HepG2 (cell line): Measurements from ENCODE around the gene CLDN19. TPM values are rescaled to one million over a fixed set of nuclear protein-coding genes. Genes with fewer than 3 reads are reported as not detected.

Source experiments
- ATAC-seq: fragments of 200-7000 bp; cut with Tn5 transposase; 3 replicates; pipeline ENCODE4 v1.9.1; 2020; ENCODE audit warnings: mild to moderate bottlenecking, moderate library complexity
- BruUV-seq: library from RNA; stranded (reverse); fragments of 400-500 nt; replicated peaks from 2 replicates; lab custom pipeline; 2021; lab: Mats Ljungman, UMichigan
- CTCF ChIA-PET: fragments of 300-600 bp; formaldehyde crosslinking; extraction: SDS; loops from one replicate; lab custom pipeline; 2021; ENCODE audit warnings: low total read pairs, inconsistent platforms, low intra/inter-chr PET ratio; lab: Yijun Ruan, JAX
- POLR2A ChIA-PET: fragments of 350-600 bp; sonication (Branson Sonifier 250); formaldehyde crosslinking; loops from one replicate; lab custom pipeline; 2020; ENCODE audit warnings: antibody characterized with exemption, inconsistent platforms; lab: Yijun Ruan, JAX
- DNase-seq: peaks from one replicate; pipeline ENCODE4 v3.0.0-alpha.2; 2015; ENCODE audit warnings: low spot score
- FAIRE-seq: peaks from 3 replicates; lab custom pipeline; 2011; peaks lifted over from hg19 to GRCh38; lab: Jason Lieb, UNC
- H2AFZ ChIP-seq: one replicate; pipeline ENCODE4 v1.6.1; 2011; ENCODE audit warnings: low read length, inconsistent platforms
- H3K27ac ChIP-seq: fragments of 300-600 bp; 3 replicates; pipeline ENCODE4 v1.8.0; 2011; ENCODE audit warnings: mixed run types, mild to moderate bottlenecking, mixed read lengths, low read length, inconsistent platforms; ENCODE audit not compliant: insufficient read depth; ENCODE audit errors: extremely low read length
- H3K27me3 ChIP-seq, 2 experiments: fragments of 200-600 bp in 1 of 2; 2 replicates in 1 of 2; 3 replicates in 1 of 2; pipeline versions ENCODE4 v1.6.0 to v1.8.0; 2011; ENCODE audit warnings: low read length in 2 of 2, mild to moderate bottlenecking in 2 of 2, moderate library complexity in 2 of 2, inconsistent platforms in 1 of 2; ENCODE audit not compliant: insufficient read depth in 2 of 2, control insufficient read depth in 1 of 2
- H3K36me3 ChIP-seq, 2 experiments: fragments of 200-600 bp in 1 of 2; replicated peaks in 1 of 2; 2 replicates in 1 of 2; 3 replicates in 1 of 2; pipeline versions ENCODE4 v1.5.1 to v1.8.0; 2011; ENCODE audit warnings: low read length in 2 of 2, inconsistent platforms in 1 of 2; ENCODE audit not compliant: insufficient read depth in 2 of 2, control insufficient read depth in 1 of 2
- H3K4me1 ChIP-seq: 2 replicates; pipeline ENCODE4 v1.5.1; 2012; ENCODE audit warnings: low read length, inconsistent platforms; ENCODE audit not compliant: insufficient read depth
- H3K4me2 ChIP-seq: 2 replicates; pipeline ENCODE4 v1.6.0; 2011; ENCODE audit warnings: low read depth, low read length, inconsistent platforms
- H3K4me3 ChIP-seq, 3 experiments: fragments of 200-600 bp in 1 of 3; sonication (generic), shearing (Covaris generic) in 1 of 3; replicated peaks in 1 of 3; 2 replicates each; pipeline ENCODE4 v1.5.1; 2011 to 2016; ENCODE audit warnings: low read length in 3 of 3, inconsistent platforms in 2 of 3, low read depth in 2 of 3, mild to moderate bottlenecking in 2 of 3, control low read depth in 1 of 3, mixed read lengths in 1 of 3; ENCODE audit not compliant: insufficient read depth in 1 of 3
- H3K79me2 ChIP-seq: one replicate; pipeline ENCODE4 v1.6.1; 2011; ENCODE audit warnings: low read length, inconsistent platforms; ENCODE audit not compliant: insufficient read depth
- H3K9ac ChIP-seq: 2 replicates; pipeline ENCODE4 v1.6.0; 2011; ENCODE audit warnings: mild to moderate bottlenecking, low read depth, low read length, inconsistent platforms; ENCODE audit not compliant: insufficient read depth
- H3K9me3 ChIP-seq: 2 replicates; pipeline ENCODE4 v1.5.1; 2012; ENCODE audit warnings: mild to moderate bottlenecking, low read length
- H4K20me1 ChIP-seq: 2 replicates; pipeline ENCODE4 v1.6.0; 2011; ENCODE audit warnings: inconsistent platforms, mild to moderate bottlenecking, low read length, moderate library complexity; ENCODE audit not compliant: insufficient read depth
- ARNTL ChIP-seq: sonication (generic); formaldehyde crosslinking; IDR thresholded peaks from 2 replicates; pipeline ENCODE4 v1.4.0; 2020; ENCODE audit warnings: mild to moderate bottlenecking, missing genetic modification reagents
- ATF5 ChIP-seq: sonication (generic); formaldehyde crosslinking; IDR thresholded peaks from 2 replicates; pipeline ENCODE4 v1.4.0; 2020; ENCODE audit warnings: mild to moderate bottlenecking, low read depth, missing genetic modification reagents
- ATM ChIP-seq: fragments of 450-650 bp; IDR thresholded peaks from 2 replicates; pipeline ENCODE4 v1.7.1; 2017; ENCODE audit warnings: mild to moderate bottlenecking, borderline replicate concordance
- E2F5 ChIP-seq: sonication (generic); formaldehyde crosslinking; conservative IDR thresholded peaks from 2 replicates; pipeline ENCODE4 v1.4.0; 2020; ENCODE audit warnings: missing genetic modification reagents
- ELF1 ChIP-seq: sonication (generic); formaldehyde crosslinking; IDR thresholded peaks from 2 replicates; pipeline ENCODE4 v1.4.0; 2020; ENCODE audit warnings: missing genetic modification reagents
- FLYWCH1 ChIP-seq: sonication (generic); formaldehyde crosslinking; IDR thresholded peaks from 2 replicates; pipeline ENCODE4 v1.8.1; 2023; ENCODE audit warnings: mild to moderate bottlenecking, missing genetic modification reagents
- FOXK1 ChIP-seq: sonication (generic); formaldehyde crosslinking; IDR thresholded peaks from 2 replicates; pipeline ENCODE4 v1.4.0; 2020; ENCODE audit warnings: low read depth, missing genetic modification reagents, borderline replicate concordance
- FOXM1 ChIP-seq: sonication (generic); formaldehyde crosslinking; IDR thresholded peaks from 2 replicates; pipeline ENCODE4 v1.5.0; 2020; ENCODE audit warnings: missing genetic modification reagents
- GZF1 ChIP-seq: sonication (generic); formaldehyde crosslinking; IDR thresholded peaks from 2 replicates; pipeline ENCODE4 v1.5.1; 2020; ENCODE audit warnings: mild to moderate bottlenecking, missing genetic modification reagents
- MAFF ChIP-seq: IDR thresholded peaks from 2 replicates; pipeline ENCODE4 v1.6.1; 2011; ENCODE audit warnings: low read depth, low read length, improper control_type of control experiment
- MAFK ChIP-seq, 2 experiments: IDR thresholded peaks in 1 of 2; conservative IDR thresholded peaks in 1 of 2; 2 replicates each; pipeline ENCODE4 v1.6.1; 2011; ENCODE audit warnings: improper control_type of control experiment in 2 of 2, low read length in 2 of 2
- RBM22 ChIP-seq: fragments of 200-400 bp; formaldehyde crosslinking; optimal IDR thresholded peaks from 2 replicates; pipeline ENCODE3; 2017; ENCODE audit warnings: mild to moderate bottlenecking, low read length, moderate library complexity
- SMARCC2 ChIP-seq: fragments of 450-650 bp; IDR thresholded peaks from 2 replicates; pipeline ENCODE4 v1.6.1; 2017; ENCODE audit warnings: antibody characterized with exemption, mild to moderate bottlenecking
- ZBTB3 ChIP-seq: sonication (generic); formaldehyde crosslinking; IDR thresholded peaks from 2 replicates; pipeline ENCODE4 v1.4.0; 2020; ENCODE audit warnings: low read depth, mild to moderate bottlenecking, moderate library complexity, missing genetic modification reagents, borderline replicate concordance
- ZNF530 ChIP-seq: sonication (generic); formaldehyde crosslinking; IDR thresholded peaks from 2 replicates; pipeline ENCODE4 v1.5.0; 2020; ENCODE audit warnings: low read depth, mild to moderate bottlenecking, missing genetic modification reagents
- WGBS: methylation state at CpG from one replicate; pipeline ENCODE4 v1.1.6; 2017; ENCODE audit warnings: low lambda C conversion rate; 5-methylcytosine and 5-hydroxymethylcytosine counted together
- in situ Hi-C: cut with HindIII; loops from 2 replicates; pipeline ENCODE4 v1.10.0; 2017; ENCODE audit warnings: low pct_unique_long_range_greater_than_20kb; ENCODE audit not compliant: extremely low pct_ligation_motif_present
- intact Hi-C: fragments of 100-400 bp; cut with micrococcal nuclease; formaldehyde crosslinking; loops from one replicate; pipeline ENCODE4 v1.10.0; 2022; ENCODE audit not compliant: unreplicated experiment
- polyA plus RNA-seq, 8 experiments: library from polyadenylated mRNA; depleted of rRNA in 3 of 8; stranded (reverse) in 7 of 8; unstranded in 1 of 8; fragments of >200 nt; fragmentation: Illumina TruSeq in 4 of 8; extraction: Trizol in 4 of 8; gene quantifications; 2 replicates each; pipeline versions ENCODE4 v1.2.1 to v1.2.3, GENCODE V29; 2011 to 2016; ENCODE audit warnings: low read depth in 4 of 8, missing spikeins in 1 of 8, mixed read lengths in 1 of 8; ENCODE audit not compliant: insufficient read depth in 1 of 8
- total RNA-seq, 5 experiments: library from RNA; depleted of rRNA; stranded (reverse); fragments of >200 nt; fragmentation: Illumina TruSeq; extraction: Trizol; gene quantifications; 2 replicates each; pipeline ENCODE4 v1.2.3, GENCODE V29; 2016; ENCODE audit warnings: low read depth in 1 of 5

CLDN19 gene
- total and polyA plus RNA-seq, 2 of the 13 experiments (the other 11 are each of a cell fraction or from before 2014, with no cell fraction given): 5.0 to 7.6 TPM

- in situ Hi-C loops: no loop called here
- BruUV-seq: no TSS peak
- CTCF ChIA-PET: no interaction called here
- no peak overlapping the region for H3K4me2 ChIP-seq
- no peaks in the 10 kb centered on the region for H3K27me3 ChIP-seq
- no peak for ATAC-seq
- peaks cover 32 to 91% of the 10 kb centered on the region in 2 experiments for H3K36me3 ChIP-seq
- no peak for TF ChIP-seq FLYWCH1 (CRISPR knock-in tag)
- no peak for TF ChIP-seq ZNF530
- no peak for TF ChIP-seq SMARCC2
- TF ChIP-seq FOXK1 (CRISPR knock-in tag): no peak
- no peak for TF ChIP-seq FOXM1
- no peak for TF ChIP-seq E2F5 (CRISPR knock-in tag)
- TF ChIP-seq ARNTL: no peak
- TF ChIP-seq, all 625 proteins: peak for 0
- peaks cover 34% of the 10 kb centered on the region for H3K79me2 ChIP-seq
- POLR2A ChIA-PET: no interaction called here
- H3K9ac ChIP-seq: no peak overlapping the region
- intact Hi-C loops: no loop called here
- no peaks in the 10 kb centered on the region for H3K4me1 ChIP-seq
- DNase-seq (no peak), FAIRE-seq (no peak)
- H2AFZ ChIP-seq: no peak overlapping the region
- H4K20me1 ChIP-seq: peaks cover 8% of the 10 kb centered on the region; the same call in 1 of the 2 replicates
- no peak overlapping the region for H3K27ac ChIP-seq
- no peaks in the 10 kb centered on the region for H3K9me3 ChIP-seq
- no peak overlapping the region for H3K4me3 ChIP-seq
Measured at GRCh38 chr1:42700006-42700405, 40.0 kb downstream of the CLDN19 start.

- no peaks in the 10 kb centered on the region for H3K9me3 ChIP-seq
- H3K27me3 ChIP-seq: no peaks in the 10 kb centered on the region
- H3K9ac ChIP-seq: no peak overlapping the region
- in situ Hi-C loops (no loop called here), intact Hi-C loops (no loop called here)
- no peak overlapping the region for H2AFZ ChIP-seq
- POLR2A ChIA-PET: interaction anchor here (1.3 kb wide), 1 partner anchor 16 kb away, joined by 4 read pairs; the partner anchor contains the start of gene YBX1
- no peak overlapping the region for H3K27ac ChIP-seq
- H3K4me3 ChIP-seq: no peak overlapping the region
- peaks cover 24% of the 10 kb centered on the region for H4K20me1 ChIP-seq
- no peak for TF ChIP-seq GZF1 (CRISPR knock-in tag)
- TF ChIP-seq ELF1 (CRISPR knock-in tag): no peak
- no peak for TF ChIP-seq ATM
- peak; percentile 61 for TF ChIP-seq RBM22
- TF ChIP-seq MAFK (conservative IDR thresholded peaks at IDR 0.05 in 1 of 2, IDR thresholded peaks at IDR 0.05 in 1 of 2; ENCODE audit: low read length in 2 of 2): peak; percentile 61 to 76
- TF ChIP-seq ATF5 (CRISPR knock-in tag): no peak
- TF ChIP-seq ZBTB3 (CRISPR knock-in tag): no peak
- 0 out of 2 replicates have a peak, but pooled peaks have one; percentile 51 for TF ChIP-seq MAFF
- peaks cover 4% of the 10 kb centered on the region for H3K4me1 ChIP-seq
- no TSS peak for BruUV-seq
- H3K4me2 ChIP-seq: no peak overlapping the region
- peaks cover 52% of the 10 kb centered on the region for H3K79me2 ChIP-seq
- WGBS: 95% methylated on average over 4 of the region's 4 CpGs
- DNase-seq (no peak), FAIRE-seq (no peak), ATAC-seq (no peak)
- CTCF ChIA-PET: no interaction called here
- H3K36me3 ChIP-seq: peaks cover 29 to 96% of the 10 kb centered on the region in 2 experiments
Measured at GRCh38 chr1:42698081-42698813, 41.8 kb downstream of the CLDN19 start.
